ENCODE results near the gene MYO9B. TPM values are rescaled to one million over a fixed set of nuclear protein-coding genes. Genes with fewer than 3 reads are reported as not detected.
"Not testable (repeated sequence)": the region's sequence is repeated elsewhere in the genome, so short reads cannot be mapped to it uniquely, and the experiment has no call there.

The MYO9B gene
- total RNA-seq, 1 donor from 2014 or later = 24.0 TPM

- DNase-seq = no peak
Measured at GRCh38 chr19:17121736-17122293, 46.2 kb downstream of the MYO9B start.

- DNase-seq = no peak
Measured at GRCh38 chr19:17123041-17123440, 47.5 kb downstream of the MYO9B start.

GRCh38 chr19:17124025-17124424, 48.4 kb downstream of the MYO9B start:
- DNase-seq = no peak

- no peak for DNase-seq
Measured at GRCh38 chr19:17125062-17125727, 49.6 kb downstream of the MYO9B start.

GRCh38 chr19:17125728-17126677, 50.4 kb downstream of the MYO9B start:
- no peak for DNase-seq

- no peak for DNase-seq
Measured at GRCh38 chr19:17127671-17128070, 52.1 kb downstream of the MYO9B start.

- no peak for DNase-seq
Measured at GRCh38 chr19:17128403-17128802, 52.8 kb downstream of the MYO9B start.

- no peak for DNase-seq
Measured at GRCh38 chr19:17128820-17129219, 53.2 kb downstream of the MYO9B start.

- no peak for DNase-seq
Measured at GRCh38 chr19:17129377-17129776, 53.8 kb downstream of the MYO9B start.

- peak; percentile 63 for DNase-seq
Measured at GRCh38 chr19:17135001-17135853, 59.6 kb downstream of the MYO9B start.

GRCh38 chr19:17136021-17136420, 60.4 kb downstream of the MYO9B start:
- DNase-seq = no peak

- no peak for DNase-seq
Measured at GRCh38 chr19:17136617-17137016, 61.0 kb downstream of the MYO9B start.

- no peak for DNase-seq
Measured at GRCh38 chr19:17137417-17137816, 61.8 kb downstream of the MYO9B start.

GRCh38 chr19:17138052-17138846, 62.7 kb downstream of the MYO9B start:
- DNase-seq = not testable (repeated sequence)

- no peak for DNase-seq
Measured at GRCh38 chr19:17138937-17139598, 63.5 kb downstream of the MYO9B start.

- DNase-seq = not testable (repeated sequence)
Measured at GRCh38 chr19:17144771-17145170, 69.2 kb downstream of the MYO9B start.

GRCh38 chr19:17145546-17146497, 70.2 kb downstream of the MYO9B start:
- DNase-seq = no peak

- no peak for DNase-seq
Measured at GRCh38 chr19:17148130-17148529, 72.6 kb downstream of the MYO9B start.

GRCh38 chr19:17149393-17150135, 74.0 kb downstream of the MYO9B start:
- DNase-seq = no peak
